DMS79 (cell line): ENCODE data around the gene MIB1.

Source experiments
- DNase-seq: peaks from one replicate; lab custom pipeline; 2025; lab: John Stamatoyannopoulos, UW

Gene MIB1

GRCh38 chr18:21815101-21815500 lies 74.5 kb downstream of the MIB1 start:
- DNase-seq = no peak

DNA sequence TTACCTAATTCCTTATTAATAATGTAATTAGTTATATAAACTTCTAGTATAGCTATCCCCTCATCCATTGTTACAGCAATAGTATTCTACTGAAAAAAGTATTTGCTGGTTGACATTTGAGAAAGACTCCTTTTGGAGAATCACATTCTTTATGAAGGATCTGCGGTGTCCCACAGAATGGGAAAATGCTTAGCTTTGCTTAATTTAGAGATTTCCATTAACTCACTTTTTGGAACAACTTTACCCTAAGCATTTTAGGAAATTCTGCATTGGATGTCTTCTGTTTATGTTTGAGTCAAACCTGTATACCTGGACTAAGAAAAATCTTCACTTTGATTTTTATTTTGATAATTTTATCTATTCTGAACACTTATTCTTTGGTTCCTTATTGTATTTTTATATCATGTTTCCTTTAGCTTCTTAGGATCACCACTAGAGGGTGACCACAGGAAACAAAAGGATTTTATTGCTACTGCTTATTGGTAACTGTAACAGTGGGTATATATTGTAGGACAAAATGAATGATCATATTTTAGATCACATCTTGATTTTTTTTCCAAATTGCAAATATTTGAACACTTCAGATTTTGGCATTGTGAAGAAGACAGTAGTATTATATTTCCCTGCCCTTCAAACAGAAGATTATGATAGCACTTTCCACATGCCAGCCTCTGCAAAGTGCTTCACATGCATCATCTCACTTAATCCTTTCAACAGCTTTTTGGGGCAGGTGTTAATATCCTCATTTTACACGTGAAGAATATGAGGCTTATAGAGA lies 79.6 kb downstream of the MIB1 start:
- DNase-seq = no peak

DNA sequence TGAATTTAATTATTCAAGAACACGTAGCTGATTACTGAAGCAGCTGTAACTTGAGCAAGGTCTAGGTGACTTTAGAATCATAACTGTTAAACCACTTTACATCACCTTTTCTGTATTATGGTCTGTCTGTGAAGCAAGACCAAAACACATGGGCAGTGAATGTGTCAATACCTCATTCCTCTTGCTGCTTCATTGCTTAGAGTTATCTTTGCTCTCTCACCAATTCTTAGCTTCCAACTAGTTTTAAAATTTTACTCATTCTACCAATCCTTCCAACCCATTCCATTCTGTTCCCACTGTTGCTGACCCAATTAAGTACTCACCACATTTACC lies 80.2 kb downstream of the MIB1 start:
- no peak for DNase-seq

GRCh38 chr18:21823848-21824247 lies 83.3 kb downstream of the MIB1 start:
- no peak for DNase-seq

DNA sequence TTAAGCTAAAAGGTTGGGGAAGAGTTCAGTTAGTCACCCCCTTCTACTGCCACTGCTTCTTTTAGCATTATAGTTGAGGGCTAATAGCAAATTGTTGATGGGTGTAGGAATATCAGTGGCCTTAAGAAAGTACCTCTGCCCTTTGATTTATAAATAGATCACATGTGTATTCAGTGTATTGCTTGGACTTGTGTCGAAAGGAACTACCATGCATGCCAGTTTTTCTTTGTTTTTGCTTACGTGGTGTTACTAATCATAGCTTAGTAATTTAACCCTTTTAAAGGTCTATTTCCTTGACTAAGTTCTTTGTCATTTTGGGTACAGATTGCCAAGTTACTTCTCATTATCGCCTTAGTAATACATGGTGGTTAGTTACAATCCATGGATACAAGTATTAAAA lies 85.6 kb downstream of the MIB1 start:
- no peak for DNase-seq

- no peak for DNase-seq
Observed at GRCh38 chr18:21826641-21827302, 86.2 kb downstream of the MIB1 start.

- no peak for DNase-seq
Observed at GRCh38 chr18:21830532-21830931, 89.9 kb downstream of the MIB1 start.

GRCh38 chr18:21831413-21831831 lies 90.8 kb downstream of the MIB1 start:
- DNase-seq = no peak

GRCh38 chr18:21833604-21834298 lies 93.2 kb downstream of the MIB1 start:
- peak; percentile 44 for DNase-seq

- DNase-seq = no peak
Observed at GRCh38 chr18:21834299-21834660, 93.7 kb downstream of the MIB1 start.

DNA sequence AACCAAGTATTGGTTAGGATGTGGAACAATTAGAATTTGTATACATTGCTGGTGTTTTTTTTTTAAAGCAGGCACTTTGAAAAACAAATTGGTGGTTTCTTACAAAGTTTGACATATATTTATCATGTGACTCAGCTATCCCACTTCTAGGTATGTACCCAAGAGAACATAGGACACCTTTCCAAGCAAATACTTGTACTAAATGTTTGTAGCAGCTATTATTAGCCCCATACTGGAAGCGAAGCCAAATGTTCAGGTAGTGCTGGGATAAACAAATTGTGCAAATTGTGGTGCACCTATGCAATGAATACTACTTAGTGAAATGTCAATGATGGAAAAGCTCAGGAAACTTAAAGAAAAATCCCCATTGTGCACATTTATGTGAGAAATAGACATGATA lies 101.0 kb downstream of the MIB1 start:
- DNase-seq = no peak

DNA sequence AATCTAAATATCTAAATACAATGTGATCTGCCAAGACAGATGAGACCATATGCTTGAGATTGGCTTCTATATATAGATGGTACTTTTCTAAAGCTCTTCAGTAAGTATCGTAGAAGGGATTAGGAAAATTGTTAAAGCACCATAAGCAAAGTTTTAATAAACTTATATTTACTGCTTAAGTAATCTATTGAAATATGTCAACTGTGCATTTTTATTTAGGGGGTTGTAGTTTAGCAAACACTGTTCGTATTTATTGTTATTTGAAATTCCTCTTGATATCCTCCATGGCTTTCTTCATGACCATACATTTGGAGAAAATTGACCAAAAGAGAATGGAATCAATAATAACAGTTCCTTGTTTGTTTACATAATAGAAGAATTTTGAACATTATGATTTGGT lies 102.7 kb downstream of the MIB1 start:
- DNase-seq = no peak

DNA sequence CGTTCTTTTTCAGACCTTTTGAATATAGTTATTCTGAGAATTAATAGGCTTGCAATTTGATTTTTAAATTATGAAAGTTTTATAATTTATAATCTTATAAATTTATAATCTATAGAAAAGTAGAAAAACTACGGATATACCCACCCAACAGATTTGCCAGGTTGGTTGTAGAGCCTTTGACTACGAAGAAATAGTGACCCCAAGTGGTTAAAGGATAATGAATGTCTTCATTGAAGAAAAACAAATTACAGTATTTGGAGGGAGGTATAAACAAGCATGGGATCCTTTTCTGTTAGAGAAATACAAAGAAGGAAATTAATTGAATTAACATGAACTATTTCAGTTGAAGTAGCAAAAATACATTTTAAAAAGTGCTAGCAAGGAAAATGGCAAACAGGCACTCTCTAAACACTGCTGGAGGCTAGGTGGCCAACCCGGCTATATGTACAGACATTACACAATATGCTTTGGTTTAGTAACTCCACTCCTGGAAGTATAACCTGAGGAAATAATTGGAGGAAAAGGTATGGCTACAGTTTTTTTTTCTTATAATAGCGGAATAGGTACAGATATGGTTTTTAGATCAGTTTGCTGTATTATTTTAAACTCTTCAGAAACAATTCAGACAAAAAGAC lies 110.9 kb downstream of the MIB1 start:
- DNase-seq = no peak

DNA sequence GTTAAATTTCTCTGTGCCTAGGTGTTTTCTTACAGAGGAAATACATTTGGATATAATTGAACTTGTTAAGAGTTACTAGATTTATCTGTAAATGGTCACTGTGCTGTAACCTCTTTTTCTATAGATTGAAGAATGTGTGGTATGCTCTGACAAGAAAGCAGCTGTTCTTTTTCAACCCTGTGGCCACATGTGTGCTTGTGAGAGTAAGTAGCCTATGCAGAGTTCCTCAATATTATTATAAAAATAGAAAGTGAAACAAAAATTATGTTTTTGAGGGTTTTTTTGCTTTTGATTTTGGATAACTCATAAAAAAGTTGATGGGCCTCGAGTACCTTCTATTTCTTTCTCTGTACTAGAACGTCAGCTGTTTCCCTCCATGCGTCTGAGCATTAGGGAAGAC lies 112.4 kb downstream of the MIB1 start:
- DNase-seq = no peak

- no peak for DNase-seq
Observed at GRCh38 chr18:21853775-21854552, 113.4 kb downstream of the MIB1 start.

GRCh38 chr18:21855432-21855831 lies 114.8 kb downstream of the MIB1 start:
- no peak for DNase-seq

DNA sequence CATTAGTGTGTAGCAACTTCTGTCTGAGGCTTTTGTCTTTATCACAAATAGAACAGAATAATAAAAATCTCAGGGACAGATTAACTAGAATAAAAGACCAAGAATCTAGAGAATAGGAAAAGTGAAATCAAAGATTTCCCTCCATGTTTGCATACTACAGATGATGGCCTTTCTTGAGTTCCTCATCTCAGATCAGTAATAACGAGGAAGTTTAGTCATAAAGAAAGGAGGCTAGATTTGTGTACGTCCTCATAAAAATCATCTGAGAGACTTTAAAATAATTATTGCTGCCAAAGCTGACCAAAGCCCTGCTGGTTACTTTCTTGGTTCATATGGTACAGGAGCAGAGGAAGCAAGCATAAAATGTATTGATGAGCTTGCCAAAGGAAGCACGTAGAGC lies 117.3 kb downstream of the MIB1 start:
- DNase-seq = no peak

DNA sequence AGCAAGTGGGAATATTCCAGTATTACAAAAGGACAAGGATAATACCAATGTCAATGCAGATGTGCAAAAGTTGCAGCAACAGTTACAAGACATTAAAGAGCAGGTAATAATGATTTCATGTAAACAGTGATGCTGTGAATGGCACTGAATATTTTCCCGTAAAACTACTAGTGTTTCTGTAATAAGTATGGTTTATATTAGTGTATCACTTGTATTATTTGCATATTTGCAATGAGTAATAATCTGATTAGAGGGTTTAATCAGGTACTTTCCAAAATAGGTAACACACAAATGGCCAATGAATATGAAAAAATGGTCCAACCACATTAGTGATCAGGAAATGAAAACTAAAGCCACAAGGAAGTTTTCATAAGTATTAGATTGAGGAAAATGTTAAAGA lies 118.0 kb downstream of the MIB1 start:
- no peak for DNase-seq

DNA sequence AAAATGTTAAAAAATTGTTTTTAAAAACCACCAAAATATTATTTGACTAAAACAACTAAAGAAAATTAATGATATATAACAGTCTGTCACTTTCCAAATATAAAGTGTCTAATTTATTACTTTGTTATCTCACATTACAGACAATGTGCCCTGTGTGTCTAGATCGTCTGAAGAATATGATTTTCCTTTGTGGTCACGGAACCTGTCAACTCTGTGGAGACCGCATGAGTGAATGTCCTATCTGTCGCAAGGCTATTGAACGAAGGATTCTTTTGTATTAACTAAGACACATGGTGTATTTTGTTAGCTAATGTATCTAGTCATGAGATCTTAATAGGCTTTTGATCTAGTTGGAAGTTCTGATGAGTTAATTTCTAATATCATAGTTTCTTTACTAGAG lies 123.8 kb downstream of the MIB1 start:
- DNase-seq = no peak

- DNase-seq = no peak
Observed at GRCh38 chr18:21865043-21865442, 124.5 kb downstream of the MIB1 start.

DNA sequence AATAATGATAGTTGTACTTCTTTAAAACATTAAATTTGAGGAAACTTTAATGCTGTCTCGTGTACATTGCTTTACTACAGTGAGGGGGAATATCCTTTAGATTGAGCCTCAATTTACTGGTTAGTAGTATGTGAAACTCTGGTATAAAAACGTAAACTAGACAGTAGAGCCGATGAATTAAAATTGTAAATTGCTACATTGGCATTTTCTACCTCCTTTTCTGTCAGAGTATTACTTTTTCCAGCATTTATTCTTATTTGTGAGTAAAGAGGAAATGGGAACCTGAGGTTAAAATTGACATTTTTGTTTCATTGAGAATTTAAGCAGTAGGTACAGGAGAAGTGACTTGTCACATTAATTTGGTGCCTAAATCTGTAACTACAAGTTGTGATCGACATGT lies 128.2 kb downstream of the MIB1 start:
- no peak for DNase-seq

- DNase-seq = no peak
Observed at GRCh38 chr18:21889570-21889969, 149.0 kb downstream of the MIB1 start.
